Prostate gland (tissue), 2 donors: Measurements from ENCODE around the gene NANOS2. TPM values are rescaled to one million over a fixed set of nuclear protein-coding genes. Genes with fewer than 3 reads are reported as not detected.

ENCODE experiments used
- DNase-seq: peaks from one replicate; pipeline ENCODE4 v3.0.0-alpha.2; 2019; ENCODE audit warnings: low spot score
- H3K27ac ChIP-seq, 2 donors: fragments of 200-600 bp; sonication (generic); 2 replicates each; pipeline ENCODE4 v1.5.1; 2017 to 2019
- H3K27me3 ChIP-seq: fragments of 200-600 bp; sonication (generic); replicated peaks from 2 replicates; pipeline ENCODE4 v1.5.1; 2019; ENCODE audit not compliant: insufficient read depth
- H3K36me3 ChIP-seq, 2 donors: fragments of 200-600 bp; sonication (generic); 1 replicate in 1 of 2; 2 replicates in 1 of 2; pipeline versions ENCODE4 v1.5.1 to v1.8.1; 2017 to 2019
- H3K4me1 ChIP-seq: fragments of 200-600 bp; sonication (generic); replicated peaks from 2 replicates; pipeline ENCODE4 v1.5.1; 2019
- H3K4me3 ChIP-seq, 2 donors: fragments of 200-600 bp; sonication (generic); 2 replicates each; pipeline ENCODE4 v1.5.1; 2017 to 2019
- H3K9me3 ChIP-seq: fragments of 200-600 bp; sonication (generic); 2 replicates; pipeline ENCODE4 v1.5.1; 2017
- CTCF ChIP-seq, 4 experiments: fragments of 200-600 bp in 2 of 4; fragments of 450-650 bp in 2 of 4; sonication (generic) in 2 of 4; IDR thresholded peaks; 1 replicate in 3 of 4; 2 replicates in 1 of 4; pipeline ENCODE4 v1.5.1; 2016 to 2019; ENCODE audit warnings: antibody characterized with exemption in 4 of 4, mild to moderate bottlenecking in 2 of 4, moderate library complexity in 2 of 4
- POLR2A ChIP-seq: fragments of 450-650 bp; IDR thresholded peaks from one replicate; pipeline ENCODE4 v1.6.1; 2016; ENCODE audit warnings: antibody characterized with exemption, mild to moderate bottlenecking
- POLR2AphosphoS5 ChIP-seq: sonication (generic); formaldehyde crosslinking; IDR thresholded peaks from one replicate; pipeline ENCODE4 v1.6.1; 2017; ENCODE audit warnings: antibody characterized with exemption
- WGBS: methylation state at CpG from one replicate; pipeline ENCODE4 v1.1.5; 2018; 5-methylcytosine and 5-hydroxymethylcytosine counted together
- intact Hi-C: fragments of 100-400 bp; cut with DNase I; formaldehyde crosslinking; loops from one replicate; pipeline ENCODE4 v1.14.2; 2022
- total RNA-seq, 2 donors: library from RNA; depleted of rRNA; stranded (reverse); fragments of >200 nt; gene quantifications; one replicate each; pipeline ENCODE4 v1.1.0, GENCODE V29; 2016

The NANOS2 gene
- total RNA-seq, 2 donors from 2014 or later, result 4.1 TPM; not detected in 1

- WGBS, result 64% methylated on average over 12 of the region's 12 CpGs
- H3K27me3 ChIP-seq, result peaks cover 2% of the 10 kb centered on the region
These were observed 44.4 kb upstream of the NANOS2 start for GRCh38 chr19:45958769-45959516.

GRCh38 chr19:45958320-45958719 lies 43.7 kb upstream of the NANOS2 start:
- 89% methylated on average over 6 of the region's 6 CpGs for WGBS
- no peak overlapping the region for H3K27ac ChIP-seq
- peaks cover 2% of the 10 kb centered on the region for H3K27me3 ChIP-seq
- intact Hi-C loops, result no loop called here
- TF ChIP-seq POLR2A (no peak), CTCF (IDR thresholded peaks at IDR 0.05) (no peak), POLR2AphosphoS5 (no peak)
- H3K4me3 ChIP-seq, result no peak overlapping the region
- no peaks in the 10 kb centered on the region for H3K36me3 ChIP-seq
- H3K4me1 ChIP-seq, result no peaks in the 10 kb centered on the region
- H3K9me3 ChIP-seq, result no peaks in the 10 kb centered on the region
- no peak for DNase-seq

More at GRCh38 chr19:45958769-45959516, 44.4 kb upstream of the NANOS2 start:
- no peak overlapping the region for H3K27ac ChIP-seq
- H3K9me3 ChIP-seq, result no peaks in the 10 kb centered on the region
- H3K4me3 ChIP-seq, result no peak overlapping the region
- no peak for DNase-seq
- TF ChIP-seq POLR2AphosphoS5 (no peak), POLR2A (no peak), CTCF (IDR thresholded peaks at IDR 0.05) (no peak)
- intact Hi-C loops, result no loop called here
- H3K36me3 ChIP-seq, result no peaks in the 10 kb centered on the region
- no peaks in the 10 kb centered on the region for H3K4me1 ChIP-seq

- H3K4me1 ChIP-seq, result no peaks in the 10 kb centered on the region
- intact Hi-C loops, result no loop called here
- no peaks in the 10 kb centered on the region for H3K36me3 ChIP-seq
- H3K27ac ChIP-seq, result no peak overlapping the region
- H3K4me3 ChIP-seq, result no peak overlapping the region
- DNase-seq, result no peak
- TF ChIP-seq POLR2A, result no peak
- TF ChIP-seq CTCF (IDR thresholded peaks at IDR 0.05), result no peak
- TF ChIP-seq POLR2AphosphoS5, result no peak
- no peaks in the 10 kb centered on the region for H3K9me3 ChIP-seq
- 31% methylated on average over 13 of the region's 13 CpGs for WGBS
- H3K27me3 ChIP-seq, result peaks cover 2% of the 10 kb centered on the region
These were observed 41.5 kb upstream of the NANOS2 start for GRCh38 chr19:45955905-45956608.

- H3K27ac ChIP-seq, result no peak overlapping the region
- H3K36me3 ChIP-seq, result no peaks in the 10 kb centered on the region
- H3K27me3 ChIP-seq, result no peaks in the 10 kb centered on the region
- 16% methylated on average over 8 of the region's 9 CpGs for WGBS
- no peak for DNase-seq
- no peak for TF ChIP-seq CTCF (IDR thresholded peaks at IDR 0.05)
- TF ChIP-seq POLR2A, result no peak
- TF ChIP-seq POLR2AphosphoS5, result no peak
- no peaks in the 10 kb centered on the region for H3K4me1 ChIP-seq
- no peak overlapping the region for H3K4me3 ChIP-seq
- no peaks in the 10 kb centered on the region for H3K9me3 ChIP-seq
- intact Hi-C loops, result no loop called here
These were observed 39.6 kb upstream of the NANOS2 start for GRCh38 chr19:45954156-45954555.
